GM19023 (cell line): ENCODE data around the gene LCLAT1.
"Not testable (repeated sequence)": the region's sequence is repeated elsewhere in the genome, so short reads cannot be mapped to it uniquely, and the experiment has no call there.

Experiments used
- ATAC-seq: cut with Tn5 transposase; IDR thresholded peaks from one replicate; pipeline ENCODE4 v1.9.1; 2021; ENCODE audit warnings: mild to moderate bottlenecking, moderate library complexity; ENCODE audit not compliant: unreplicated experiment

The LCLAT1 gene

DNA sequence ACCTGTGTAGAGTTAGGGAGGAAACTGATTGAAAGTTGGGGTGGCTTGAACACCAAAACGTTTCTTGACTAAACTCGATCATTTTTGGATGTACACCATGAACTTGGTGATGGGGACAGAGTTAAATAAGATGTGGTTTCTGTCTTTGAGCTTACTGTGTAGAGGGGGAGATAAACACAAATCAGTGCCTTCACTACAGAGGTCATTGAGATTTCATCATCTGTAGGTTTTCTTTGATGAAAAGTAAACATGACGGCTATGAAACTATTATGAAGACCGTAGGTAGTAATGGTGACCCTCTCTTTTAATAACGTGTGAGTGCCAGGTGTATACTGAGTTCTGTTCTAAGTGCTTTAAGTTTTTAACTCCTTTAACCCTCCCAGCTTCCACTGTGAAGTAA, 6.5 kb downstream of the LCLAT1 start:
- ATAC-seq = no peak

GRCh38 chr2:30454571-30454970, 7.5 kb downstream of the LCLAT1 start:
- no peak for ATAC-seq

- no peak for ATAC-seq
Measured at GRCh38 chr2:30455114-30455738, 8.2 kb downstream of the LCLAT1 start.

- ATAC-seq = no peak
Measured at GRCh38 chr2:30456106-30456505, 9.1 kb downstream of the LCLAT1 start.

GRCh38 chr2:30456579-30456978, 9.5 kb downstream of the LCLAT1 start:
- ATAC-seq = no peak

- ATAC-seq = no peak
Measured at GRCh38 chr2:30457296-30457695, 10.2 kb downstream of the LCLAT1 start.

DNA sequence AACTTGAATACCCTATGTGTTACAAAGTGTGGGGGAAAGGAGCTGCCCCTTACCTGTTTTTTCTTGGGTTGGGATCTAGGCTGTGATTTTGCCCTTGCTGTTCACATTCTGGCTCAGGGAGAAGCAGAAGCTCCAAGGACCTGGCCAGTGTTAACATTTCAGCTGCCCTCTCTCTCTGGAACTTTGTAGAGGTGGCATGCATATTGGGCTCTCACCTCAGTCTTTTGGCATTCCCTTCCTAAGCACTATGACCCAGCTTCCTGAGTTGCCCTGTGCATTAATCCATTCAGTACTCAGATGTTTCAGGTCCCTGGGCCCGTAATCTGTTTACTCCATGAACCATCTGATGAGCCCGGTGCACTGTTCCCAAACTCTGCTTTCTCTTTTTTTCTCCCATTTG, 12.1 kb downstream of the LCLAT1 start:
- ATAC-seq = no peak

DNA sequence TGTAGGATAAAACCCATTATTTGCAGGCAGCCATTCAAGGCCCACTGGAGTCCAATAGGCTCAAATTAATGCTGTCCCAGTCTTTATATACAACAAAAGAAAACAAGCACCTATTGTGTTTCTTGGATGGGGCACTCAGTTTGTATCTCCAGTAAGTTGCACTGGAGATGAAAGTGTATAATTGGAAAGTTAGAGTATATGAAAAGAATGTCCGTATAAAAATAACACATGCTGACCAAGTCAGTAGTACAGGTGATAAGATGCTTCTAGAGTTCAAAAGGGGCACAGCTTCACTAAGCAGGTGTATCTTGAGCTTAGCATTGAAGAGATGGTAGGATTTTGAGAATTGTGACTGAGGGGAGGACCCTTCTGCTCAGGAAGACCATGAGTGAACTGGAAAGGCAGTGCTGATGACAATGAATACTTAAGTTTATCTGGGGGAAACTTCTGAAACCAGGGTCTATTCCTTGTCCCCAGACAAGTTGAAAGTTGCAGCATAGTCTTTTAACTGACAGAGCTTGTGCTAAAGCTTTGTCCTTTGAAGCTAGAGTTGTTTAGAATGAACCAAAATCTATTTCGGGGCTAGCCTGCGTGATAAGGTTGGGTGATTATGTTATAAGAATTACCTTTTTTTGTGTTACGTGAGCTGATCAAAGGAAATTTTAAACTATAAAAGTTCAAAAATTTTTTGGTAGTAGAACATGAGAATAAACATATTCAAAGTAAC, 15.2 kb downstream of the LCLAT1 start:
- no peak for ATAC-seq

DNA sequence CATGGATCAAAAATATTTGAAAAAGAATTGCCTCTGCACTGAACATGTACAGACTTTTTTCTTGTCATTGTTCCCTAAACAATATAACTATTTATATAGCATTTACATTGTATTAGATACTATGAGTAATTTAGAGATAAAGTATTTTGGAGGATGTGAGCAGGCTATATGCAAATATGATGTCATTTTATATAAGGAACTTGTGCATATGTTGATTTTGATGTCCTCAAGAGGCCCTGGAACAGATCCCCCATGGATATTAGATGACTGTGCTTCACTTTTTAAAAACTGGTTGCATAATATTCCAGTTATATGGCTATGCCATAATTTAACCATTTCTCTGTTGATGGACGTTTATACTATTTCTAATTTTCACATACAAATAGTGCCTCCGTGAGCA, 16.5 kb downstream of the LCLAT1 start:
- ATAC-seq = no peak

- no peak for ATAC-seq
Measured at GRCh38 chr2:30464544-30465170, 17.6 kb downstream of the LCLAT1 start.

- ATAC-seq = no peak
Measured at GRCh38 chr2:30465171-30465545, 18.1 kb downstream of the LCLAT1 start.

DNA sequence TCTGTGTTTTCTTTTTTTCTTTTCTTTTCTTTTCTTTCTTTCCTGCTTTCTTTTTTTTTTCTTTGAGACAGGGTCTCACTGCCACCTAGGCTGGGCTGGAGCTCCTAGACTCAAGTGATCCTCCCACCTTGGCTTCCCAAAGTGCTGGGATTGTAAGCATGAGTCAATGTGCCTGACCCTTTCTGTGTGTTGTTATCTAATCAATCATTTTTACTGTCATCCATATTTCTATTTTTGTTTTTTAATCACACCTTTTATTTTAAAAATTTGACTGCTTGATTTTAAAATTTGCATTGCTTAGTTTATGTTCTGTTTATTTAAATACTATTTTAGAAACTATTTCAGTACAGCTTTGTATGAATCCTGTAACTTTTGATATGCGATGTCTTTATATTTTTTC, 19.2 kb downstream of the LCLAT1 start:
- ATAC-seq = no peak

DNA sequence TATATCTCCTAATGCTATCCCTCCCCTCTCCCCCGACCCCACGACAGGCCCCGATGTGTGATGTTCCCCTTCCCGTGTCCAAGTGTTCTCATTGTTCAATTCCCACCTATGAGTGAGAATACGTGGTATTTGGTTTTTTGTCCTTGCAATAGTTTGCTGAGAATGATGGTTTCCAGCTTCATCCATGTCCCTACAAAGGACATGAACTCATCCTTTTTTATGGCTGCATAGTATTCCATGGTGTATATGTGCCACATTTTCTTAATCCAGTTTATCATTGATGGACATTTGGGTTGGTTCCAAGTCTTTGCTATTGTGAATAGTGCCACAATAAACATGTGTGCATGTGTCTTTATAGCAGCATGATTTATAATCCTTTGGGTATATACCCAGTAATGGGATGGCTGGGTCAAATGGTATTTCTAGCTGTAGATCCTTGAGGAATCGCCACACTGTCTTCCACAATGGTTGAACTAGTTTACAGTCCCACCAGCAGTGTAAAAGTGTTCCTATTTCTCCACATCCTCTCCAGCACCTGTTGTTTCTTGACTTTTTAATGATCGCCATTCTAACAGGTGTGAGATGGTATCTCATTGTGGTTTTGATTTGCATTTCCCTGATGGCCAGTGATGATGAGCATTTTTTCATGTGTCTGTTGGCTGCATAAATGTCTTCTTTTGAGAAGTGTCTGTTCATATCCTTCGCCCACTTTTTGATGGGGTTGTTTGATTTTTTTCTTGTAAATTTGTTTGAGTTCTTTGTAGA, 20.2 kb downstream of the LCLAT1 start:
- ATAC-seq = not testable (repeated sequence)

GRCh38 chr2:30470426-30470825, 23.4 kb downstream of the LCLAT1 start:
- no peak for ATAC-seq

DNA sequence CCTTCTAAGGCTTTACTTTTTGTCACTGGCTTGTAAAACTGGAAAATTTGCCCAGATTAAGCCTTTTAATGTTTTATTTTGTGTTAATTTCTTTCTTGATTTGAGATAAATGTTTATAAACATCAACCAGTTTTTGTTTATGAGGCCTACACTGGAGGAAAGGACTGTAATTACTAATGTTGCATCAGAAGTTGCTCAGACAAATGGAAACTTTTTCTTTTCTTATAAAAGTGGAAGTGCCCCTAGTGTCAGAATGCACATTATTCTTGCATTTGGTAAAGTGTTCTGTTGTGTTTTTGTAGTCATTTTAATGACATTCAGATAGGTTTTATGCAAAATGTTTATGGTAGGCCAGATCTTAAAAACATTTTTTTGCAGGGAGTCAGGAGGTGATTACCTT, 25.3 kb downstream of the LCLAT1 start:
- no peak for ATAC-seq

DNA sequence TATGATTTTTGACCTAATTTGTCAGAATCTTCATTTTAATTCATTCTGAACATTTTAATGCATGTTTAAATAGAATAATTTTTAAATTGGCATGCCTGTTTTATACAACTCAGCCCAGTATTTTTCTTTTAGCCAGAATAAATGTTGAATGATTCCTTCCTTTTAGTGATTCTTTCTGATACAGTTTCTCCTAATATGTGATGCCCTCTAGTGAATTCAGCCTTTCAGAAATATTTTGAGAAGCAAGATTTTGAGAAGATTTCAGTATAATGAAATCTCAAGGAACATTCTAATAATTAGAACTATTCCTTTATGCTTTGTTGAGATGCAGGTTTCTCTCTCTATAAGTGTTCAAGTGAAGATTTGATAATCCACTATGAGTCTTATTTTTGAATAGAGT, 28.5 kb downstream of the LCLAT1 start:
- ATAC-seq = no peak

DNA sequence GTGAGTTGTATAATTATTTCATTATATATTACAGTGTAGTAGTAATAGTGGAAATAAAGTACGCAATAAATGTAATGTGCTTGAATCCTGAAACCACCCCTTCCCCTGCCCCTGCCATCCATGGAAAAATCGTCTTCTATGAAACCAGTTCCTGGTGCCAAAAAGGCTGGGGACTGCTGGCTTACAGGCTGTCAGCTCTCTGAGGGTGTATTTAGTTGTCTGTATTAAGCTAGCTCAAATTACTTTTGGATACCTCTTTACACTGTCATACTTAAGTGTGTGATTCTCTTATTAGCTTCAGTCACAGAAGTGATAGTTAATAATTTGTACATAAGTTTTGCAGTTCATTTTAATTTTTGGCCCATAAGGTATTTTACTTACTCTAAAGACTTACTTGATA, 29.6 kb downstream of the LCLAT1 start:
- ATAC-seq = no peak

DNA sequence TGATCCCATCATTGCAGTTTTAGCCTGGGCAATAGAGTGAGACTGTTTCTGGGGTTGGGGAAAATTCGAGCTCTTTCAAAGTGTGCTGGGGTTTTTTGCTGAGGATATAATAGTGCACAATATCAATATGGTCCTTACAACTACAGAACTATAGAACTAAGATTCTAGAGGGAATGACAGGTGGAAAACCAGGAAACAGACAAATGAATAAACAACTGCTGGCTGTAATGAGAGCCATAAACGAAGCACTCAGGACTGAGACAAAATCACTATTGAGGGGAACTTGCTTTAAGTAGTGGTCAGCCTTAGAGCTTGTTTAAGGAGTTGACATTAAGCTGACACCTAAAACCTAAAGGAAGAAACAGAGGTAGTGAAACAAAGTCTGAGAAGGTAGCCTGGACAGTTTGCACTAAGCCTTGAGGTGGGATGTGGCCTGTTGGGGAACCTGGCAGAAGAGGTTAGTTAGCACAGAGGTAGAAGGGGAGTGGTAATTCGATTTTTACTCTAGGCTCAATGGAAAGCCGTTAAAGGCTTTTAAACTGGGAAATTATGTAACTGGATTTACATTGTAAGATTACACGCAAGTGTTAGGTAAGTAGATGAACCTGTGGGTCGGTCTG, 33.8 kb downstream of the LCLAT1 start:
- no peak for ATAC-seq

DNA sequence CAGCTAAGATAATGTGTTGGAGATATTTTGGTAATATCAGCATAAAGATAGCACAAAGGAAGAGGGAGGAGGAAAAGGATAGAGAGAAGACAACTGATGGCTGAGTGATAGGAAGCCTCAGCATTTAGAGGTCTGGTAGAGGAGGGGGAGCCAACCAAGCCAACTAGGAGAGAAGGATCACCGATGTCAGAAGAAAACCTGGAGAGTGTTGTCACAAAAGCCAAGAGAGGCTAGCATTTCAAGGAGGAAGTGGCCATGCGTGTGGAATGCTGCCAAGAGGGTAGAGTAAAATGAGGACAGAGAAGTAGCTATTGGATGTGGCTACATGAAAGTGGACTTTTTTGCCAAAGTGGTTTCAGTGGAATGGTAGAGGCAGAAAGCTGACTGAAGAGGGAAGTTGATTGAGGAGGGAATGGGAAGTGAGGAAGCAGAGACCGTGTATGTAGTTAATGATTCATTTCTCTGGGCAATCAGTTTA, 34.3 kb downstream of the LCLAT1 start:
- no peak for ATAC-seq

GRCh38 chr2:30482011-30482410, 35.0 kb downstream of the LCLAT1 start:
- no peak for ATAC-seq

DNA sequence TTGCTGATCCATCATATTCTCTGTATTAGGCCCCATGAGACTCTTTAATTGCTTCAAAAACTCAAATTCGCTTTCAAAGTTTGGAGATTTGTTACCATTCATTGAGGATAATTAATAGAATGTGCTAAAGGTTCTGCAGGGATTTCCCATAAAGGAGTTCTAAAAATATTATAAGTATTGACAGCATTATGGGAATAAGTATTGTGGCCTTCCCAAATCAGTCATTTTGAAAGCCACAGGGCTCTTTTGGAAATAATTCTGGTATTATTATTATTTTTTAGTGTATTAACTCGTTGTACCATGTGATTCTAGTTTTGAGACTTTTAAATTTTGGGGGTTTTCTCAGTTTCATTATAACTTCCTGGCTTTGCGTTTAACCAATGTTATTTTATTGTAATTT, 37.1 kb downstream of the LCLAT1 start:
- ATAC-seq = no peak
